ENCODE data around the gene CNR1. TPM values are rescaled to one million over a fixed set of nuclear protein-coding genes. Genes with fewer than 3 reads are reported as not detected.

The CNR1 gene
- total and polyA plus RNA-seq, 5 donors: 0.40 to 1.1 (median 0.59) TPM

- ATAC-seq: no peak
- no peak overlapping the region for H3K4me3 ChIP-seq (ENCODE audit: low read length)
- 84% methylated on average over 14 of the region's 14 CpGs for WGBS
- intact Hi-C loops (cut with DNase I): no loop called here
- H3K27me3 ChIP-seq (ENCODE audit: control insufficient read depth, insufficient read depth): no peaks in the 10 kb centered on the region
- H3K4me1 ChIP-seq (ENCODE audit: control insufficient read depth, insufficient read depth, low read length): no peaks in the 10 kb centered on the region
- no peak for DNase-seq
- H3K27ac ChIP-seq (ENCODE audit: low read length): no peak overlapping the region
- no peaks in the 10 kb centered on the region for H3K9me3 ChIP-seq (ENCODE audit: control insufficient read depth, low read length)
Measured at GRCh38 chr6:88143421-88144157, 22.6 kb downstream of the CNR1 start.

DNA sequence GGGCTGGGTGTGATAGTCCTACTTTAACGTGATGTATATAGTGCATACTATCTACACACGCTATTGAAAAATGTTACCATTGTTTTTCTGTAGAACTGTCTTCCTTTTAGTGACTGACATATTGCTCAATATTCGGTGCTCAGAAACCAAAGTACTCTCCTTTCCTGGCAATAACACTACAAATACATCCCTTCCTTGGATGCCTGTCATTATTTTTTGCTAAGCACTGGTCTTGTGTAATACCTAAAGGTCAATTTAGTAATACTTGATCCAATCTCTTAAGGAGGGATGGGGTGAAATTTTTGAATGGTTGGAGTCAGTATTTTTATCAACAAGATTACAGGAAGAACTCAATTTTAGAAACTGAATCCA is 23.9 kb downstream of the CNR1 start:
- DNase-seq: no peak
- no peak overlapping the region for H3K27ac ChIP-seq (ENCODE audit: low read length)
- no peaks in the 10 kb centered on the region for H3K4me1 ChIP-seq (ENCODE audit: control insufficient read depth, insufficient read depth, low read length)
- intact Hi-C loops (cut with DNase I): no loop called here
- ATAC-seq: no peak
- H3K9me3 ChIP-seq (ENCODE audit: control insufficient read depth, low read length): no peaks in the 10 kb centered on the region
- no peaks in the 10 kb centered on the region for H3K27me3 ChIP-seq (ENCODE audit: control insufficient read depth, insufficient read depth)
- 85% methylated on average over 3 of the region's 3 CpGs for WGBS
- no peak overlapping the region for H3K4me3 ChIP-seq (ENCODE audit: low read length)

GRCh38 chr6:88141561-88142296 is 24.4 kb downstream of the CNR1 start:
- DNase-seq: no peak
- intact Hi-C loops (cut with DNase I): no loop called here
- no peak overlapping the region for H3K4me3 ChIP-seq (ENCODE audit: low read length)

GRCh38 chr6:88137915-88138314 is 28.2 kb downstream of the CNR1 start:
- WGBS: 70% methylated on average over 1 of the region's 1 CpG
- Histone ChIP-seq H3K4me1 (ENCODE audit: control insufficient read depth, insufficient read depth, low read length) (no peaks in the 10 kb centered on the region), H3K27me3 (ENCODE audit: control insufficient read depth, insufficient read depth) (no peaks in the 10 kb centered on the region), H3K27ac (ENCODE audit: low read length) (no peak overlapping the region), H3K4me3 (ENCODE audit: low read length) (no peak overlapping the region), H3K9me3 (ENCODE audit: control insufficient read depth, low read length) (no peaks in the 10 kb centered on the region)
- DNase-seq: no peak
- intact Hi-C loops (cut with DNase I): no loop called here
- no peak for ATAC-seq

More at GRCh38 chr6:88141561-88142296, 24.4 kb downstream of the CNR1 start:
- Histone ChIP-seq H3K27me3 (ENCODE audit: control insufficient read depth, insufficient read depth) (no peaks in the 10 kb centered on the region), H3K4me1 (ENCODE audit: control insufficient read depth, insufficient read depth, low read length) (no peaks in the 10 kb centered on the region), H3K9me3 (ENCODE audit: control insufficient read depth, low read length) (no peaks in the 10 kb centered on the region), H3K27ac (ENCODE audit: low read length) (no peak overlapping the region)
- no peak for ATAC-seq
- 78% methylated on average over 9 of the region's 9 CpGs for WGBS

DNA sequence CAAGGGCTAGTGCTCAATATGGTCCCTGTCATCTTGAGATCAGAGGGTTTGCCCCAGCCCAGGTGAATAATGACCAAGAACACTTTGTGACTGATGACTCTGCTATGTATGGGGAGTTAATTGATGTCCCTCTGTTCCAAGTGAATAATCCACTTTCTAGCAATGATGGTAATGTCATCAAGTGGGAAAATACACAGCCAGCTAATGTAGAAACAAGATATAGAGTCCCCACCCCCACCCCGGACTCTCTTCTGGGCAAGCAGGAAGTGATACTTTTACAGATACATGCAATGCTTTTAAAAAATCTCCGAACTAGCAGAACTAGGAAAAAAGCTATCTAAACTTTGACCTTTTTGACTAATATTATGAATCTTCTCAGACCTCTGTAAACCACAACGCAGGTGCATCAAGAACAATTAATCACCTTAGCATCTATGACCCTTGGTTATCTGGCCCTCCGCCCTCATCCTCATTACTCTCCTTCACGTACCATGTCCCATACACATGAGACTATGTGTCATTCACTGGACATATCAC is 30.5 kb downstream of the CNR1 start:
- 73% methylated on average over 5 of the region's 5 CpGs for whole genome bisulfite sequencing
- Histone ChIP-seq H3K4me1 (ENCODE audit: control insufficient read depth, insufficient read depth, low read length) (no peaks in the 10 kb centered on the region), H3K9me3 (ENCODE audit: control insufficient read depth, low read length) (no peaks in the 10 kb centered on the region), H3K27me3 (ENCODE audit: control insufficient read depth, insufficient read depth) (no peaks in the 10 kb centered on the region), H3K4me3 (ENCODE audit: low read length) (no peak overlapping the region), H3K27ac (ENCODE audit: low read length) (no peak overlapping the region)
- intact Hi-C loops (cut with DNase I): no loop called here
- ATAC-seq (no peak), DNase-seq (no peak)

GRCh38 chr6:88134575-88134974 is 31.6 kb downstream of the CNR1 start:
- Histone ChIP-seq H3K4me3 (ENCODE audit: low read length) (no peak overlapping the region), H3K9me3 (ENCODE audit: control insufficient read depth, low read length) (no peaks in the 10 kb centered on the region), H3K4me1 (ENCODE audit: control insufficient read depth, insufficient read depth, low read length) (no peaks in the 10 kb centered on the region), H3K27ac (ENCODE audit: low read length) (no peak overlapping the region), H3K27me3 (ENCODE audit: control insufficient read depth, insufficient read depth) (no peaks in the 10 kb centered on the region)
- ATAC-seq: no peak
- DNase-seq: no peak
- intact Hi-C loops (cut with DNase I): no loop called here
- WGBS: 80% methylated on average over 4 of the region's 4 CpGs

DNA sequence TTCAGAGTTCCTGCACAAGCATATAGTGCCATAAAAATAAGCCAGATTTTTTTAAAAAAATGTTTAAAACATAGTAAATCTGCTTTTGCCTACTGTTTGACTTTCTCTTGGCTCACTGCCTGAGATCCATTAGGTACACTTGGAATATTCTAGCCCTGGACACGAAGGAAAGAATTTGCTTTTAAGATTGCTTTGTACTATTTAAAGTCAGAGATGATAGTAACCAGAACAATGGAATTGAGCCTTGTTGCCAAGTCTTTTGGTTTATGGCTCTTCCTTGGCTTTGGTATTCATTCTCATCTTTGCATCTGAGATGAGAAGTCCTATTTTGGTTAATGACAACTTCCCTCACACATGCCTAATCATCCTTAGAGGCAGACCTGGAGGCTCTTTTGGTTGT is 32.4 kb downstream of the CNR1 start:
- ATAC-seq (no peak), DNase-seq (no peak)
- no peaks in the 10 kb centered on the region for H3K27me3 ChIP-seq (ENCODE audit: control insufficient read depth, insufficient read depth)
- H3K9me3 ChIP-seq (ENCODE audit: control insufficient read depth, low read length): no peaks in the 10 kb centered on the region
- no peak overlapping the region for H3K4me3 ChIP-seq (ENCODE audit: low read length)
- no peak overlapping the region for H3K27ac ChIP-seq (ENCODE audit: low read length)
- intact Hi-C loops (cut with DNase I): no loop called here
- H3K4me1 ChIP-seq (ENCODE audit: control insufficient read depth, insufficient read depth, low read length): no peaks in the 10 kb centered on the region
- WGBS: 17% methylated on average over 1 of the region's 1 CpG

DNA sequence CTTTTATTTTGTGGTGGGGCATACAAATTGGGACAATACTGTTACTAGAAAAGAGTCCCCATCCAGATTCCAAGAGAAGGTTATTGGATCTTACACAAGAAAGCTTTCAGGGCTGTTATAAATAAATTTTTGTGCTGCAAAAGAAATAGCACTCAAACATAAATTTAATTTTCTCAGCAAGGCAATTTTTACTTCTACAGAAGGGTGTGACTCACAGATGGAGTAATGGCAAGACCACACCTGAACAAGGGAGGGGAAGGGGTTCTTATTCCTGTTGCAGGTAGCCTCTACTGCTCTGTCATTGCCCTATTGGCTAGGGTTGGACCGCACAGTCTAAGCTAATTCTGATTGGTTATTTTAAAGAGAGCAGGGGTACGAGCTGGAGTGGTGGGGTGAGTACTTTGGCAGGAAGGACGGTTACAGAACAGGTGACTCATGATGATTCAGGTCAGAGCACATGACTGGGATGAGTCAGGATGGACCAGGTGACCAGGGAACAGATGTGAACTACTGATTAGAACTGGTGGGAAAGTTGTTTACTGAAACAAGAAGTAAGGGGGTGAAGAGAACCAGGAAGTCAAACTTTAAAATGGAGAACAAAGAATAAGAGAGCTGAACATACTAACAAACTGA is 41.1 kb downstream of the CNR1 start:
- DNase-seq: no peak
- 72% methylated on average over 3 of the region's 3 CpGs for WGBS
- no peaks in the 10 kb centered on the region for H3K27me3 ChIP-seq (ENCODE audit: control insufficient read depth, insufficient read depth)
- intact Hi-C loops (cut with DNase I): no loop called here
- H3K27ac ChIP-seq (ENCODE audit: low read length): no peak overlapping the region
- no peak overlapping the region for H3K4me3 ChIP-seq (ENCODE audit: low read length)
- H3K9me3 ChIP-seq (ENCODE audit: control insufficient read depth, low read length): no peaks in the 10 kb centered on the region
- H3K4me1 ChIP-seq (ENCODE audit: control insufficient read depth, insufficient read depth, low read length): no peaks in the 10 kb centered on the region
- ATAC-seq: no peak

- 53% methylated on average over 1 of the region's 1 CpG for WGBS
- H3K27me3 ChIP-seq (ENCODE audit: control insufficient read depth, insufficient read depth): no peaks in the 10 kb centered on the region
- no peaks in the 10 kb centered on the region for H3K4me1 ChIP-seq (ENCODE audit: control insufficient read depth, insufficient read depth, low read length)
- no peak overlapping the region for H3K4me3 ChIP-seq (ENCODE audit: low read length)
- intact Hi-C loops (cut with DNase I): no loop called here
- H3K27ac ChIP-seq (ENCODE audit: low read length): no peak overlapping the region
- DNase-seq: no peak
- no peak for ATAC-seq
- no peaks in the 10 kb centered on the region for H3K9me3 ChIP-seq (ENCODE audit: control insufficient read depth, low read length)
Measured at GRCh38 chr6:88120635-88121034, 45.5 kb downstream of the CNR1 start.

DNA sequence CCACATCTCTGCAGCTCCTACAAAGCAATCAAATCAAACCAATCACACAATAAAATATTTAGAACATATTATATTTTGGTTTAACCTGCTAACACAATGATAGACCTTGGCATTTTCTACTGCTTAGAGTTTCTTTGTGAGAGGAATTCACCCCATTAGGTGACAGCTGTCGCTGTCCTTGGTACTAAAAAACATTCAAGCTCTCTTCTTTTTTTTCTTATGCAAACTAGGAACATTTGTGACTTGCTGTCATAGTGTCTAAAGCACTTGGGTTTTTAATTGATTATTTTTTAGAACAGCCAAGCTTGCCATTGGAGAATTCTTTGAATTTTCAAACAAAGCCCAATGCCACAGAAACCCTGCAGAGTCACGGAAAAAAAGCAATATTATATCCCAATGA is 46.4 kb downstream of the CNR1 start:
- 46% methylated on average over 2 of the region's 2 CpGs for WGBS
- ATAC-seq (no peak), DNase-seq (no peak)
- no peaks in the 10 kb centered on the region for H3K27me3 ChIP-seq (ENCODE audit: control insufficient read depth, insufficient read depth)
- H3K9me3 ChIP-seq (ENCODE audit: control insufficient read depth, low read length): no peaks in the 10 kb centered on the region
- intact Hi-C loops (cut with DNase I): no loop called here
- H3K4me1 ChIP-seq (ENCODE audit: control insufficient read depth, insufficient read depth, low read length): no peaks in the 10 kb centered on the region
- H3K27ac ChIP-seq (ENCODE audit: low read length): no peak overlapping the region
- no peak overlapping the region for H3K4me3 ChIP-seq (ENCODE audit: low read length)

DNA sequence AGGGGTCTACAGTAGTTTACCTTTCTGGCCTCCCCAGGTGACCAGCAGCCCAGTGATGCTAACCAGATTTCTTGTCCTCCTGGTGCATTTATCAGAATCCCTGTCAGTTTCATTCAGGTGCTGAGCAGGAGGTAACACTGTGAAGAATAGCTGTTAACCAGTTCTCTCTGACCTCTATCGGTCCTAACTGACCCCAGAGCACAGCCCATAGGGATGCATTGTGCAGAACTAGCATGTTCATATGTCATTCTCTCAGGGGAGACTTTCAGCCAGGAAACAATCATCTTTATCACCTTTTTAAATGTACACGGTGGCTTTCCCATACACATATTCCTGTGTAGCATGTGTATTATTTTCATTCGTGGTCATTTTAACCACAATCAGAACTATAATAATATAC is 49.9 kb downstream of the CNR1 start:
- Histone ChIP-seq H3K9me3 (ENCODE audit: control insufficient read depth, low read length) (no peaks in the 10 kb centered on the region), H3K27me3 (ENCODE audit: control insufficient read depth, insufficient read depth) (no peaks in the 10 kb centered on the region), H3K4me1 (ENCODE audit: control insufficient read depth, insufficient read depth, low read length) (no peaks in the 10 kb centered on the region), H3K27ac (ENCODE audit: low read length) (no peak overlapping the region), H3K4me3 (ENCODE audit: low read length) (no peak overlapping the region)
- ATAC-seq: no peak
- WGBS: 48% methylated on average over 3 of the region's 3 CpGs
- intact Hi-C loops (cut with DNase I): no loop called here
- DNase-seq: no peak

Measured in right cardiac atrium (tissue), 5 donors.